Measurements from ENCODE around the gene SRGAP3.

DNA sequence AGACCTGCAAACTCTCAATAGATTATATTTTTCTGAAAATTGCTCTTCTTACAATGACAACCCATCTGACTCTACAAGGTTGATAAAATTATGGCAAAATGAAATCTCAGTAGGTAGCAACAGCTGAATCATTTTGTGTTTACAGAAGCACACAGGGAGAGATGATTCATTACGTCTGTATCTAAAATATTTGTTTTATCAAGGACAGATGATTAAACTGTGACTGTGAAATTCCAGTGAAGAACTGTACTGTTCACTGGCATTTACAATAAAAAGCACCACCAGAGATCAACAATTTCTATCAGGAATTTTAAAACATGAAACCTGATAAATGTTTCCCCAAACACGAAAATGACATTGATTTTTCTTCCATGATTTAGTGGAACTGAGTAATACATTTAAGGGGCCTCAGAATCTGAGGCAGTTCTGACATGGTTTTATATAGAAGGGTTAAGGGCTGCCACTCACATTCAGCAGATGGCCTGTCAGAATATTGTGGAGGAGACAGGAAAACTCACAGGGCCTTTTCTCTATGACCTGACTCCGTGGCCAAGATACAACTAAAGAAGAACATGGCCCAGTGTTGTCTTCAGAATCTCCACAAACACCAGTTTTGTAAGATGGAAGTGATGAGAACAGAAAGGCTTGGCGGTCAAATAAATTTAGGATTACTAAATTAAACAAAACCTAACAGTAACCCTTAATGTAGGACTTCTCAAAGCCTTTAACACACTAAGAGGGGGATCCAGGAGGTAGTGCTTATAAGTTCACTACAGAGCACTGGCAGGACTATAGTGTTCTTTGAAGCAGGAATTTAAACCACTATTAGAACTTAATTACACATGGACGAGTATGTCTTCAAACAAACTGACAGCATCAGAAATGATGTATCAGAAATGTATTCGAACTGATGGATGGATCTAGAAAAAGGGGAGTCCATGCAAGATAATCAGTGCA, 312.1 kb downstream of the SRGAP3 start:
- TF ChIP-seq, protein P1, sequence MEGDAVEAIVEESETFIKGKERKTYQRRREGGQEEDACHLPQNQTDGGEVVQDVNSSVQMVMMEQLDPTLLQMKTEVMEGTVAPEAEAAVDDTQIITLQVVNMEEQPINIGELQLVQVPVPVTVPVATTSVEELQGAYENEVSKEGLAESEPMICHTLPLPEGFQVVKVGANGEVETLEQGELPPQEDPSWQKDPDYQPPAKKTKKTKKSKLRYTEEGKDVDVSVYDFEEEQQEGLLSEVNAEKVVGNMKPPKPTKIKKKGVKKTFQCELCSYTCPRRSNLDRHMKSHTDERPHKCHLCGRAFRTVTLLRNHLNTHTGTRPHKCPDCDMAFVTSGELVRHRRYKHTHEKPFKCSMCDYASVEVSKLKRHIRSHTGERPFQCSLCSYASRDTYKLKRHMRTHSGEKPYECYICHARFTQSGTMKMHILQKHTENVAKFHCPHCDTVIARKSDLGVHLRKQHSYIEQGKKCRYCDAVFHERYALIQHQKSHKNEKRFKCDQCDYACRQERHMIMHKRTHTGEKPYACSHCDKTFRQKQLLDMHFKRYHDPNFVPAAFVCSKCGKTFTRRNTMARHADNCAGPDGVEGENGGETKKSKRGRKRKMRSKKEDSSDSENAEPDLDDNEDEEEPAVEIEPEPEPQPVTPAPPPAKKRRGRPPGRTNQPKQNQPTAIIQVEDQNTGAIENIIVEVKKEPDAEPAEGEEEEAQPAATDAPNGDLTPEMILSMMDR (IDR thresholded peaks at IDR 0.05) = no peak
- TF ChIP-seq POLR2AphosphoS5 (IDR thresholded peaks at IDR 0.05) = no peak
- no peak for TF ChIP-seq POLR2A (IDR thresholded peaks at IDR 0.05)
